K562 (cell line): Measurements from ENCODE around the gene ANKRD11. TPM values are rescaled to one million over a fixed set of nuclear protein-coding genes. Genes with fewer than 3 reads are reported as not detected.

Experiments
- ATAC-seq: fragments of 200-7000 bp; cut with Tn5 transposase; 3 replicates; pipeline ENCODE4 v1.9.1; 2020; ENCODE audit warnings: moderate library complexity
- BruUV-seq: library from RNA; stranded (reverse); fragments of 400-500 nt; replicated peaks from 2 replicates; lab custom pipeline; 2021; lab: Mats Ljungman, UMichigan
- CTCF ChIA-PET: fragments of 300-600 bp; formaldehyde crosslinking; extraction: SDS; loops from one replicate; lab custom pipeline; 2021; ENCODE audit warnings: low intra/inter-chr PET ratio; lab: Yijun Ruan, JAX
- POLR2A ChIA-PET: fragments of 300-600, 350-650 bp; sonication (Branson Sonifier 250); formaldehyde crosslinking; extraction: SDS; loops from one replicate; lab custom pipeline; 2021; ENCODE audit warnings: antibody characterized with exemption, inconsistent platforms; lab: Yijun Ruan, JAX
- DNase-seq, 4 experiments: peaks; one replicate each; pipeline versions ENCODE4 v3.0.0 to v3.0.0-alpha.2; 2011 to 2018; ENCODE audit warnings: low spot score in 3 of 4, mixed read lengths in 3 of 4; ENCODE audit errors: extremely low read depth in 1 of 4
- FAIRE-seq: peaks from 2 replicates; lab custom pipeline; 2011; peaks lifted over from hg19 to GRCh38; lab: Jason Lieb, UNC
- H2AFZ ChIP-seq: 2 replicates; pipeline ENCODE4 v1.6.0; 2011; ENCODE audit warnings: low read depth, low read length, control low read depth, inconsistent platforms
- H3K27ac ChIP-seq: fragments of 200-600 bp; 3 replicates; pipeline ENCODE4 v1.8.0; 2011; ENCODE audit warnings: low read depth, mild to moderate bottlenecking, control low read depth, inconsistent platforms, low read length, moderate library complexity, mixed read lengths; ENCODE audit errors: extremely low read depth
- H3K27me3 ChIP-seq, 2 experiments: fragments of 300-600 bp in 1 of 2; 2 replicates in 1 of 2; 3 replicates in 1 of 2; pipeline versions ENCODE4 v1.6.0 to v1.8.0; 2011; ENCODE audit warnings: inconsistent platforms in 2 of 2, low read length in 2 of 2, mild to moderate bottlenecking in 1 of 2, mixed read lengths in 1 of 2, moderate library complexity in 1 of 2; ENCODE audit not compliant: control insufficient read depth in 2 of 2, insufficient read depth in 2 of 2
- H3K36me3 ChIP-seq: fragments of 300-600 bp; 3 replicates; pipeline ENCODE4 v1.8.0; 2011; ENCODE audit warnings: mild to moderate bottlenecking, low read length, inconsistent platforms; ENCODE audit not compliant: control insufficient read depth, insufficient read depth
- H3K4me1 ChIP-seq, 2 experiments: fragments of 200-600 bp in 1 of 2; replicated peaks in 1 of 2; 2 replicates in 1 of 2; 3 replicates in 1 of 2; pipeline versions ENCODE4 v1.5.1 to v1.8.0; 2011; ENCODE audit warnings: inconsistent platforms in 2 of 2, low read length in 2 of 2, mild to moderate bottlenecking in 1 of 2, mixed read lengths in 1 of 2, moderate library complexity in 1 of 2; ENCODE audit not compliant: control insufficient read depth in 2 of 2, insufficient read depth in 2 of 2
- H3K4me2 ChIP-seq: 2 replicates; pipeline ENCODE4 v1.6.1; 2011; ENCODE audit warnings: low read length, control low read depth, inconsistent platforms, mixed read lengths; ENCODE audit not compliant: insufficient read depth
- H3K4me3 ChIP-seq: fragments of 200-600 bp; sonication (generic), shearing (Covaris generic); 2 replicates; pipeline ENCODE4 v1.5.1; 2016; ENCODE audit warnings: control low read depth, inconsistent platforms
- H3K79me2 ChIP-seq: fragments of 200-600 bp; 3 replicates; pipeline ENCODE4 v1.8.0; 2011; ENCODE audit warnings: low read length, inconsistent platforms; ENCODE audit not compliant: control insufficient read depth, insufficient read depth
- H3K9ac ChIP-seq, 2 experiments: 2 replicates each; pipeline versions ENCODE4 v1.6.0 to v1.6.1; 2011; ENCODE audit warnings: low read depth in 2 of 2, low read length in 2 of 2, control low read depth in 1 of 2, inconsistent platforms in 1 of 2, mild to moderate bottlenecking in 1 of 2, mixed read lengths in 1 of 2; ENCODE audit not compliant: insufficient read depth in 1 of 2
- H3K9me1 ChIP-seq: one replicate; pipeline ENCODE4 v1.6.0; 2011; ENCODE audit warnings: inconsistent platforms, mild to moderate bottlenecking, low read length, moderate library complexity; ENCODE audit not compliant: control insufficient read depth, insufficient read depth
- H3K9me3 ChIP-seq: replicated peaks from 2 replicates; pipeline ENCODE4 v1.5.1; 2011; ENCODE audit warnings: low read depth, low read length, inconsistent platforms; ENCODE audit not compliant: control insufficient read depth, insufficient read depth
- H4K20me1 ChIP-seq: replicated peaks from 2 replicates; pipeline ENCODE4 v1.6.1; 2011; ENCODE audit warnings: low read length, inconsistent platforms, mixed read lengths; ENCODE audit not compliant: control insufficient read depth, insufficient read depth
- DLX4 ChIP-seq: fragments of 250-450 bp; sonication (Bioruptor Pico); IDR thresholded peaks from 2 replicates; pipeline ENCODE4 v1.6.1; 2021; ENCODE audit warnings: mild to moderate bottlenecking
- GTF2F1 ChIP-seq: IDR thresholded peaks from 2 replicates; pipeline ENCODE4 v1.6.1; 2011; ENCODE audit warnings: low read depth, low read length, improper control_type of control experiment
- HDAC1 ChIP-seq, 2 experiments: fragments of 450-650 bp; IDR thresholded peaks; 2 replicates each; pipeline ENCODE4 v1.6.1; 2016 to 2017; ENCODE audit warnings: inconsistent platforms in 1 of 2, mild to moderate bottlenecking in 1 of 2, moderate library complexity in 1 of 2
- MNT ChIP-seq, 2 experiments: fragments of 450-650 bp; conservative IDR thresholded peaks; 2 replicates each; pipeline ENCODE4 v1.6.1; 2017; ENCODE audit warnings: mild to moderate bottlenecking in 2 of 2, moderate library complexity in 2 of 2
- NRF1 ChIP-seq, 2 experiments: fragments of 450-650 bp; IDR thresholded peaks in 1 of 2; conservative IDR thresholded peaks in 1 of 2; 2 replicates each; pipeline ENCODE4 v1.6.1; 2014; ENCODE audit warnings: mild to moderate bottlenecking in 2 of 2
- PKNOX1 ChIP-seq: fragments of 450-650 bp; IDR thresholded peaks from 2 replicates; pipeline ENCODE4 v1.6.1; 2016
- RBM22 ChIP-seq: fragments of 200-400 bp; formaldehyde crosslinking; IDR thresholded peaks from 2 replicates; pipeline ENCODE4 v1.6.1; 2018; ENCODE audit warnings: low read length, low read depth; ENCODE audit not compliant: poor library complexity, severe bottlenecking
- TAF9B ChIP-seq: fragments of 450-650 bp; IDR thresholded peaks from 2 replicates; pipeline ENCODE4 v1.6.1; 2018; ENCODE audit warnings: mild to moderate bottlenecking; ENCODE audit not compliant: partially characterized antibody
- ZBED1 ChIP-seq: IDR thresholded peaks from 2 replicates; pipeline ENCODE4 v1.6.1; 2014
- ZFP91 ChIP-seq: sonication (generic); formaldehyde crosslinking; IDR thresholded peaks from 2 replicates; pipeline ENCODE4 v1.8.0; 2022; ENCODE audit warnings: mild to moderate bottlenecking, missing genetic modification reagents
- ZNF436 ChIP-seq: fragments of 250-450, 450-650 bp; sonication (Bioruptor Pico); formaldehyde crosslinking; IDR thresholded peaks from 2 replicates; pipeline ENCODE4 v1.7.0; 2020; ENCODE audit warnings: mild to moderate bottlenecking
- ZNF699 ChIP-seq: fragments of 250-450 bp; sonication (Bioruptor Pico); IDR thresholded peaks from 2 replicates; pipeline ENCODE4 v1.8.0; 2021; ENCODE audit warnings: mild to moderate bottlenecking, moderate library complexity; ENCODE audit not compliant: insufficient replicate concordance
- ZNF766 ChIP-seq: fragments of 200-800 bp; sonication (Bioruptor generic); conservative IDR thresholded peaks from 2 replicates; pipeline ENCODE4 v1.6.1; 2016; ENCODE audit warnings: missing genetic modification characterization, missing compliant biosample characterization
- WGBS: fragments of 100-300 bp; shearing (Covaris generic); methylation state at CpG from one replicate; pipeline ENCODE4 v1.1.6; 2016; ENCODE audit warnings: low coverage, mixed read lengths; ENCODE audit not compliant: insufficient coverage; ENCODE audit errors: missing lambda C conversion rate; 5-methylcytosine and 5-hydroxymethylcytosine counted together
- in situ Hi-C: fragments of 300-500 bp; cut with MboI; formaldehyde crosslinking; loops from 4 replicates; pipeline ENCODE4 v1.15.0; 2018; ENCODE audit warnings: inconsistent platforms, mixed read lengths
- intact Hi-C: fragments of 100-400 bp; cut with micrococcal nuclease; formaldehyde crosslinking; loops from 2 replicates; pipeline ENCODE4 v1.14.2; 2022
- polyA plus RNA-seq, 8 experiments: library from polyadenylated mRNA; depleted of rRNA in 4 of 8; stranded (reverse) in 5 of 8; unstranded in 3 of 8; fragments of >200 nt; fragmentation: Nextera tagmentation in 2 of 8; fragmentation: Illumina TruSeq in 1 of 8; extraction: Ambion mirVana in 2 of 8; extraction: Trizol in 1 of 8; gene quantifications; 2 replicates each; pipeline versions ENCODE4 v1.2.1 to v1.2.3, GENCODE V29; 2011 to 2014; ENCODE audit warnings: inconsistent platforms in 1 of 8, missing spikeins in 1 of 8
- total RNA-seq, 7 experiments: library from RNA; depleted of rRNA in 6 of 7; stranded (reverse); fragments of >200 nt in 6 of 7; fragmentation: Illumina TruSeq in 2 of 7; extraction: Trizol in 2 of 7; gene quantifications; 2 replicates each; pipeline versions ENCODE4 v1.2.1 to v1.2.3, GENCODE V29; 2011 to 2021; ENCODE audit warnings: low replicate concordance in 1 of 7

The ANKRD11 gene
- total and polyA plus RNA-seq, 9 of the 15 experiments (the other 6 are each of a cell fraction or from before 2014, with no cell fraction given) = 4.7 to 126 (median 31.7) TPM

- TF ChIP-seq ZFP91 (CRISPR knock-in tag) = no peak
- TF ChIP-seq ZBED1 = no peak
- no peak for TF ChIP-seq GTF2F1
Measured at GRCh38 chr16:89417352-89417751, 73.0 kb downstream of the ANKRD11 start (continued).

GRCh38 chr16:89413811-89414585 is 76.4 kb downstream of the ANKRD11 start:
- peak; percentile 44 to 59 (median 48) for DNase-seq
- no peaks in the 10 kb centered on the region for H3K9me3 ChIP-seq
- BruUV-seq = no TSS peak
- H4K20me1 ChIP-seq = peaks cover 78% of the 10 kb centered on the region
- POLR2A ChIA-PET = interaction anchor here (0.6 to 1.3 kb wide), 3 partner anchors 9 to 878 kb away, joined by 3 to 7 read pairs (median 5); no protein-coding TSS in a partner anchor
- peaks cover 20% of the 10 kb centered on the region for H3K9me1 ChIP-seq
- H3K9ac ChIP-seq = peak overlapping the region in 1 of 2 experiments; percentile 85; a peak in 2 of 4 replicates
- H3K4me3 ChIP-seq = no peak overlapping the region
- in situ Hi-C loops = no loop called here
- 57% methylated on average over 19 of the region's 20 CpGs for WGBS
- H3K36me3 ChIP-seq = peaks cover 38% of the 10 kb centered on the region
- peaks cover 96% of the 10 kb centered on the region for H3K79me2 ChIP-seq
- FAIRE-seq = no peak
- H3K4me2 ChIP-seq = no peak overlapping the region; the same call in 1 of the 2 replicates
- peak overlapping the region; percentile 22; the same call in 1 of the 3 replicates for H3K27ac ChIP-seq
- no peaks in the 10 kb centered on the region for H3K27me3 ChIP-seq
- ATAC-seq = peak; percentile 71
- intact Hi-C loops = no loop called here
- no peak overlapping the region for H2AFZ ChIP-seq
- CTCF ChIA-PET = no interaction called here
- H3K4me1 ChIP-seq = peaks cover 19 to 46% of the 10 kb centered on the region in 2 experiments; a peak in 4 of 5 replicates
- peak; percentile 26 to 45; a peak in 2 of 4 replicates for TF ChIP-seq NRF1 (conservative IDR thresholded peaks at IDR 0.05 in 1 of 2, IDR thresholded peaks at IDR 0.05 in 1 of 2)
- no peak for TF ChIP-seq ZNF699 (CRISPR knock-in tag)
- no peak for TF ChIP-seq TAF9B
- peak; percentile 54 to 75; a peak in 3 of 4 replicates for TF ChIP-seq MNT (conservative IDR thresholded peaks at IDR 0.05)
- peak; percentile 91 for TF ChIP-seq PKNOX1
- no peak for TF ChIP-seq ZNF436
- no peak for TF ChIP-seq ZNF766
- peak; percentile 85 for TF ChIP-seq RBM22
- TF ChIP-seq HDAC1 (IDR thresholded peaks at IDR 0.05) = 0 out of 4 replicates have a peak, but pooled peaks of 1 of the 2 experiments have one; percentile 29
- TF ChIP-seq DLX4 (CRISPR knock-in tag) = no peak
